Body of pancreas (tissue), 4 donors: ENCODE results near the gene UGT3A2.

Source experiments
- CTCF ChIP-seq, 7 experiments: fragments of 450-650 bp in 4 of 7; fragments of 200-600 bp in 3 of 7; sonication (generic) in 3 of 7; IDR thresholded peaks; one replicate each; pipeline ENCODE4 v1.5.1; 2016 to 2019; ENCODE audit warnings: antibody characterized with exemption in 7 of 7
- POLR2A ChIP-seq, 3 donors: fragments of 450-650 bp; IDR thresholded peaks; one replicate each; pipeline ENCODE4 v1.6.1; 2016; ENCODE audit warnings: antibody characterized with exemption in 3 of 3, mild to moderate bottlenecking in 2 of 3

GRCh38 chr5:36007366-36007765 is 59.3 kb downstream of the UGT3A2 start:
- TF ChIP-seq CTCF (IDR thresholded peaks at IDR 0.05) (no peak), POLR2A (IDR thresholded peaks at IDR 0.05) (no peak)
